OCI-LY3 (cell line): ENCODE measurements around the gene ALOX15.

Source experiments
- EZH2phosphoT487 ChIP-seq: fragments of 200-600 bp; shearing (Covaris generic); IDR thresholded peaks from 2 replicates; pipeline ENCODE4 v1.6.1; 2018; ENCODE audit warnings: antibody characterized with exemption, mixed run types, low read depth
- TF ChIP-seq, protein P1 (sequence below): fragments of 200-600, 300-600 bp; sonication (generic); IDR thresholded peaks from 2 replicates; pipeline ENCODE4 v1.5.1; 2014; ENCODE audit warnings: antibody characterized with exemption, low read length, low read depth

DNA sequence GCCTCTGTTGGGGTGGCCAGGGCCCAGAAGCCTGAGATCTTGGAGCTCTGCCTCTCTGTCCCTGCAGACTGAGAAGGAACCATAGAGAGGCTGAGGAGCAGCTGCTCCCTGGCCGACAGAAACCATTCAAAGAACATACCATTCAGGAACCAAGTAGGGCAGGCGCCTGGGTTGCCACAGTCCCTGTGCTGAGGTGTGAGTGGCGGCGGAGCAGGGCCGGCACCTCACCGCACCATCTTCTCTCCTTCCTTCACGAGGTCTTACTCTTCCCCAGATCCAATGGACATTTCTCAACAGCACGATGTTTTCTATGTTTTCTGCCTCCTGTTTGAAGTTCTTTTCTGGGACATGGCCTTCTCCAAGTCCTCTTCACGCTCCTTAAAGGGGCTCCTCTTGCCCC is 22.8 kb upstream of the ALOX15 start:
- TF ChIP-seq, protein P1, sequence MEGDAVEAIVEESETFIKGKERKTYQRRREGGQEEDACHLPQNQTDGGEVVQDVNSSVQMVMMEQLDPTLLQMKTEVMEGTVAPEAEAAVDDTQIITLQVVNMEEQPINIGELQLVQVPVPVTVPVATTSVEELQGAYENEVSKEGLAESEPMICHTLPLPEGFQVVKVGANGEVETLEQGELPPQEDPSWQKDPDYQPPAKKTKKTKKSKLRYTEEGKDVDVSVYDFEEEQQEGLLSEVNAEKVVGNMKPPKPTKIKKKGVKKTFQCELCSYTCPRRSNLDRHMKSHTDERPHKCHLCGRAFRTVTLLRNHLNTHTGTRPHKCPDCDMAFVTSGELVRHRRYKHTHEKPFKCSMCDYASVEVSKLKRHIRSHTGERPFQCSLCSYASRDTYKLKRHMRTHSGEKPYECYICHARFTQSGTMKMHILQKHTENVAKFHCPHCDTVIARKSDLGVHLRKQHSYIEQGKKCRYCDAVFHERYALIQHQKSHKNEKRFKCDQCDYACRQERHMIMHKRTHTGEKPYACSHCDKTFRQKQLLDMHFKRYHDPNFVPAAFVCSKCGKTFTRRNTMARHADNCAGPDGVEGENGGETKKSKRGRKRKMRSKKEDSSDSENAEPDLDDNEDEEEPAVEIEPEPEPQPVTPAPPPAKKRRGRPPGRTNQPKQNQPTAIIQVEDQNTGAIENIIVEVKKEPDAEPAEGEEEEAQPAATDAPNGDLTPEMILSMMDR: no peak
- no peak for TF ChIP-seq EZH2phosphoT487
